Stimulated activated effector memory CD8-positive, alpha-beta T cell treated with anti-CD3 and anti-CD28 coated beads, Interleukin-12 subunit alpha, Interleukin-12 subunit beta, amount 100 ng/mL, for 72 hours (primary cell): Measurements from ENCODE around the gene ADGRF3.
A peak's percentile ranks its signal among the peaks of the same experiment; 100 is the strongest.
"Not testable (repeated sequence)": the region's sequence is repeated elsewhere in the genome, so short reads cannot be mapped to it uniquely, and the experiment has no call there.

Source experiments
- ATAC-seq: fragments of 150-1000 bp; cut with Tn5 transposase; 2 replicates; pipeline ENCODE4 v1.10.0; 2021
- DNase-seq, 2 donors: peaks; one replicate each; pipeline ENCODE4 v3.0.0; 2021 to 2022; ENCODE audit warnings: low spot score in 2 of 2
- H3K27ac Mint-ChIP-seq: one replicate; pipeline ENCODE4 v1.8.0; 2022; ENCODE audit warnings: mild to moderate bottlenecking, mixed read lengths
- H3K36me3 Mint-ChIP-seq: one replicate; pipeline ENCODE4 v1.8.0; 2022; ENCODE audit warnings: mild to moderate bottlenecking, mixed read lengths
- H3K4me1 Mint-ChIP-seq: one replicate; pipeline ENCODE4 v1.8.0; 2022; ENCODE audit warnings: mixed read lengths
- H3K4me3 Mint-ChIP-seq: one replicate; pipeline ENCODE4 v1.8.0; 2022; ENCODE audit warnings: mild to moderate bottlenecking, mixed read lengths
- H3K9me3 Mint-ChIP-seq: one replicate; pipeline ENCODE4 v1.8.0; 2022; ENCODE audit warnings: mixed read lengths

Gene ADGRF3

GRCh38 chr2:26314243-26314642, 32.3 kb downstream of the ADGRF3 start:
- H3K27ac Mint-ChIP-seq, result no peak overlapping the region
- H3K4me1 Mint-ChIP-seq, result peaks cover under 1% of the 10 kb centered on the region
- ATAC-seq (no peak), DNase-seq (no peak)
- H3K9me3 Mint-ChIP-seq, result no peaks in the 10 kb centered on the region
- H3K36me3 Mint-ChIP-seq, result no peaks in the 10 kb centered on the region
- H3K4me3 Mint-ChIP-seq, result no peak overlapping the region

DNA sequence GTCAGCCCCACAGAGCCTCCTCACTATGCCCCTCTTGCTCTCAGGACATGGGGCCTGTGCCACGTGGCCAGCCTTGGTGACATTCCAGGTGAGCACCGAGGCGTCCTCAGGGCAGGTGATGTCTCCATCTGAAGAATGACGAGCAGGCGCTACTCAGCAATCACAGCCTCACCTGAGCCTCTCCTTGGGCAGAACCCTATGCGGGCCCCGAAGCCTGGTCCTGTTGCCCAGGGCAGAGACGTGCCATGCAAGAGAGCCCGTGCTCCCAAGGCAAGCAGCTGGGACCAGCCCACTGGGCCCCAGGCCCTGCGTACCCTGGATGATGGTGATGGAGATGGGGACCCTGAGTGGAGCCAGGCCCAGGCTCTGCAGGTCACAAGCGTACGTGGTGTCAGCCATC, 33.1 kb downstream of the ADGRF3 start:
- no peak for DNase-seq
- no peaks in the 10 kb centered on the region for H3K36me3 Mint-ChIP-seq
- H3K27ac Mint-ChIP-seq, result no peak overlapping the region
- H3K9me3 Mint-ChIP-seq, result no peaks in the 10 kb centered on the region
- ATAC-seq, result no peak
- no peaks in the 10 kb centered on the region for H3K4me1 Mint-ChIP-seq
- no peak overlapping the region for H3K4me3 Mint-ChIP-seq

- H3K9me3 Mint-ChIP-seq, result no peaks in the 10 kb centered on the region
- no peaks in the 10 kb centered on the region for H3K36me3 Mint-ChIP-seq
- no peaks in the 10 kb centered on the region for H3K4me1 Mint-ChIP-seq
- no peak for DNase-seq
- no peak overlapping the region for H3K4me3 Mint-ChIP-seq
- peak overlapping the region; percentile 45 for H3K27ac Mint-ChIP-seq
- no peak for ATAC-seq
These were observed 34.1 kb downstream of the ADGRF3 start for GRCh38 chr2:26312471-26312870.

GRCh38 chr2:26309921-26310320, 36.7 kb downstream of the ADGRF3 start:
- Mint-ChIP-seq H3K4me1 (no peaks in the 10 kb centered on the region), H3K4me3 (no peak overlapping the region), H3K9me3 (no peaks in the 10 kb centered on the region), H3K36me3 (no peaks in the 10 kb centered on the region), H3K27ac (no peak overlapping the region)
- ATAC-seq (no peak), DNase-seq (no peak)

DNA sequence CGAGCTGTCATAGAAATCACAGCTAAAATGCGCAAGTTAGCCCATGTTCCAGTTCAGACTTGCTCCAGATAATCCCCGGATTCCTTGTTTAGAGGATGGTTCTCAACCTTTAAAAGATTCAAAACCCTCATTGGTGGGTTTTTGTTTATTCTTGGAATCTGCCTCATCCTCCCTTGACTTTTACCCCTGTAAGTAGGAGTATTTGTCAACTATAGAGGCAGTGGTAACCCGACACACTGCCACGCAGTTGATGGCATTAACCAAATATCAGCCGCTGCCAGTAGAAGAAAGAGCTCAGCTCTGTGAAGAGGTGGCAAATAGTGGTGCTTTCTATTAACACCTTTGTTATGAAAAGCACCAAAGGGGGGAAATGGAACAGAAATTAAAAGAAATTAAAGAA, 41.0 kb downstream of the ADGRF3 start:
- H3K27ac Mint-ChIP-seq, result no peak overlapping the region
- no peaks in the 10 kb centered on the region for H3K9me3 Mint-ChIP-seq

GRCh38 chr2:26305094-26305493, 41.5 kb downstream of the ADGRF3 start:
- H3K4me1 Mint-ChIP-seq, H3K9me3 Mint-ChIP-seq, ATAC-seq, DNase-seq, H3K4me3 Mint-ChIP-seq, H3K27ac Mint-ChIP-seq, H3K36me3 Mint-ChIP-seq: not testable (repeated sequence)

More for the DNA sequence above, 41.0 kb downstream of the ADGRF3 start:
- no peaks in the 10 kb centered on the region for H3K36me3 Mint-ChIP-seq
- H3K4me1 Mint-ChIP-seq, result no peaks in the 10 kb centered on the region
- ATAC-seq (no peak), DNase-seq (no peak)
- H3K4me3 Mint-ChIP-seq, result no peak overlapping the region

GRCh38 chr2:26302846-26303245, 43.7 kb downstream of the ADGRF3 start:
- no peaks in the 10 kb centered on the region for H3K4me1 Mint-ChIP-seq
- H3K36me3 Mint-ChIP-seq, result no peaks in the 10 kb centered on the region
- no peak overlapping the region for H3K27ac Mint-ChIP-seq
- H3K4me3 Mint-ChIP-seq, result no peak overlapping the region
- ATAC-seq, result no peak
- no peaks in the 10 kb centered on the region for H3K9me3 Mint-ChIP-seq
- DNase-seq, result no peak

DNA sequence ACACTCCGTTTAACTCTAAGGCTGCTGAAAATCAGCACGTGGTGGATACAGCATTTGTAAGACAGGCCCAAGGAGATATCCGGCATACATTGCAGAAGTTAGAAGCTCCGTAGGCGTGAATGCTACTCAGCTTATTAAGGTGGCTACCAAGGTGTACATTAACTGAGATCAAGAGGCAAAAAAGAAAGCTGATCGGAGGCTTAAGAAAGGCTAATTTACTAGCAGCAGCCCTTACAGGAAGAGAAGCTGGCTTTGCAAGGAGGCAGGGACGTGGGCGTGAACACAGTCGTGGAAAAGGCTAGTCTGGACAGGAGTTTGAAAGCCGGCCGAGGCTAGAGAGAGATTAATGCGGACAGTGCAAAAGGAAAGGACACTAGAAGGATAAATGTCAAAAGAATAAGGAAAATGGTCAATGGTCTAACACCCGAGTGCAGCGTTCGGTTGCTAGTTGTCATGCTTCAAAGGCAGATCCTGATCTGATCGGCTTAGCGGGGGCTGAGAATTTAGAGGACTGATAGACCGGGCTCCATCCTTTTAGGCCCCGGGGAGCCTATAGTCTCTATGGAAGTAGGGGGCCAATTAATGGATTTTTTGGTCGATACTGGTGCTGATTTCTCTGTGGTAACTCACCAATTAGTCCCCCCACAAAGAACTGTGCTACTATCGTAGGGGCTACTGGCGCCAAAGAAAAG, 46.2 kb downstream of the ADGRF3 start:
- Mint-ChIP-seq H3K36me3 (no peaks in the 10 kb centered on the region), H3K9me3 (no peaks in the 10 kb centered on the region), H3K4me1 (no peaks in the 10 kb centered on the region), H3K4me3 (no peak overlapping the region), H3K27ac (no peak overlapping the region)
- ATAC-seq, result no peak
- DNase-seq, result no peak

GRCh38 chr2:26299471-26300101, 47.0 kb downstream of the ADGRF3 start:
- DNase-seq, result no peak
- Mint-ChIP-seq H3K9me3 (no peaks in the 10 kb centered on the region), H3K27ac (no peak overlapping the region), H3K4me1 (no peaks in the 10 kb centered on the region), H3K4me3 (no peak overlapping the region), H3K36me3 (no peaks in the 10 kb centered on the region)
- no peak for ATAC-seq

DNA sequence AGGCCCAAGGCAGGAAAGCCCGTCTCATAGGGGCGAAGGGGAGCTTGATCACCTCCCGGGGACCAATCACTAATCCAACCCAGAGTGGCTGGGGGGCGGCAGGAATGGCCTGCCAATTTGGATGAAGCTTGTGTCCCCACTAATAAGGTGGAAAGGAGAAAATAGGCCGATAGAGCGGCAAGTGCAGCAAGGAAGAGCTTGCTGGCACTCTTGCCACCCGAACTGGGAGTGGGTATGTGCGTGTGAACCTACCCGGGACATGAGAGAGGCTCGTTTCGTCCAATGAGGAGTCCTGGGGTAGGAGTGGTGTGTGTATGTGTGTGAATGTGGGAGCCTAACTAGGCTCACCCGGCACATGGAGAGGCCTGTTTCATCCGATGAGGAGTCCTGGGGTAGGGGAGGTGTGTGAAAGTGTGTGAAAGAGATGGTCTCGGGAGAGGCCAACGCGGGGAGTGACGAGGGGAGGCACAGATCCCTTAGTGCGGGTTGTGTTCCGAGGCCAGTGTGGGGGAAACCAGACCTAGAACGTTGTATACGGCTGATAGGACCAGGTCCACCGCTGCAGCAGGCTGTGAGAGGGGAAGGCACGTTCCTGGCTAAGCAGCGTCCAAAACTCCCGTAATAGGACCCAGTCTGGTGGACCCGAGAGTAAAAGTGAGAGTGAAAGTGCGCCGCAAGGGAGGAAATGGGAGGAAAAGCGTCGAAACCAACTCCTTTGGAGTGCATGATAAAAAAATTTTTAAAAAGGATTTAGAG, 47.8 kb downstream of the ADGRF3 start:
- no peak overlapping the region for H3K4me3 Mint-ChIP-seq
- no peaks in the 10 kb centered on the region for H3K9me3 Mint-ChIP-seq
- no peaks in the 10 kb centered on the region for H3K36me3 Mint-ChIP-seq
- no peak for DNase-seq
- H3K4me1 Mint-ChIP-seq, result no peaks in the 10 kb centered on the region
- ATAC-seq, result peak; percentile 66
- no peak overlapping the region for H3K27ac Mint-ChIP-seq

GRCh38 chr2:26298286-26298637, 48.3 kb downstream of the ADGRF3 start:
- ATAC-seq (no peak), DNase-seq (no peak)
- Mint-ChIP-seq H3K27ac (no peak overlapping the region), H3K9me3 (no peaks in the 10 kb centered on the region), H3K36me3 (no peaks in the 10 kb centered on the region), H3K4me3 (no peak overlapping the region), H3K4me1 (no peaks in the 10 kb centered on the region)

GRCh38 chr2:26297061-26297460, 49.5 kb downstream of the ADGRF3 start:
- Mint-ChIP-seq H3K9me3 (no peaks in the 10 kb centered on the region), H3K27ac (no peak overlapping the region), H3K4me3 (no peak overlapping the region), H3K4me1 (no peaks in the 10 kb centered on the region), H3K36me3 (no peaks in the 10 kb centered on the region)
- no peak for ATAC-seq
- no peak for DNase-seq

DNA sequence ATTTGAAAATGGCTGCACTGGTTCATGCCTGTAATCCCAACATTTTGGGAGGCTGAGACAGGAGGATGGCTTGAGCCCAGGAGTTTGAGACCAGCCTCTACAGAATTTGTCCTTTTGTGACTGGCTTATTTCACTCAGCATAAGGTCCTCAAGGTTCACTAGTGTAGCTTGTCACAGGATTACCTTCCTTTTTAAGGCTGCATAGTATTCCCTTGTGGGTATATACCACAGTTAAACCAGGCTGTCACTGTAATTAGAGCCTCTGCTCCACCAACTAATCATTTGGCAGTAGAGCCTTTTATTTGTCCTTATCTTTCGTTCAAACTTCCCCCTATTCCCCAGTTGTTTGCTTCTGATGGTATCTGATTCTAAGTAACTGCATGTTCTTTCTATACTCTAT, 51.1 kb downstream of the ADGRF3 start:
- H3K27ac Mint-ChIP-seq, result no peak overlapping the region
- no peaks in the 10 kb centered on the region for H3K4me1 Mint-ChIP-seq
- DNase-seq, result no peak
- ATAC-seq, result no peak
- no peaks in the 10 kb centered on the region for H3K36me3 Mint-ChIP-seq
- H3K4me3 Mint-ChIP-seq, result no peak overlapping the region
- H3K9me3 Mint-ChIP-seq, result no peaks in the 10 kb centered on the region

DNA sequence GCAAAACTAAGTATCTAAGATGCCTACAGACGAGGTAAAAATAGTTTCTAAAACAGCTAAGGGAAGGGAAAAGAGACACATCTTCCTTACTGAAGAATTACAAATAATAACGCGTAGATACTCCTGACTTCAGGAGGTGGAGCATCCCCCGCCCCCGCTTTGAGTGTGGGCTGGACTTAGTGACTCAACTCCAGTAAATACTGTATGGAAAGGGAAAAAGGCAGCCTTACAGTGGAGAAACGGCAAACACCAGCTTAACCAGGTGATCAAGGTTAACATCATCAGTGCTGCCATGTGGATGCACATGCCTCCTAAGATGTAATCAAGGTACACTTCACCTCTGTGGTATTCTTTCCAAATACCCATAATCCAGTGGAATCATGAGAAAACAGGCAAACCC, 53.9 kb downstream of the ADGRF3 start:
- ATAC-seq, result no peak
- no peaks in the 10 kb centered on the region for H3K9me3 Mint-ChIP-seq
- no peak overlapping the region for H3K27ac Mint-ChIP-seq
- H3K4me3 Mint-ChIP-seq, result no peak overlapping the region
- H3K4me1 Mint-ChIP-seq, result no peaks in the 10 kb centered on the region
- peaks cover 2% of the 10 kb centered on the region for H3K36me3 Mint-ChIP-seq
- no peak for DNase-seq

DNA sequence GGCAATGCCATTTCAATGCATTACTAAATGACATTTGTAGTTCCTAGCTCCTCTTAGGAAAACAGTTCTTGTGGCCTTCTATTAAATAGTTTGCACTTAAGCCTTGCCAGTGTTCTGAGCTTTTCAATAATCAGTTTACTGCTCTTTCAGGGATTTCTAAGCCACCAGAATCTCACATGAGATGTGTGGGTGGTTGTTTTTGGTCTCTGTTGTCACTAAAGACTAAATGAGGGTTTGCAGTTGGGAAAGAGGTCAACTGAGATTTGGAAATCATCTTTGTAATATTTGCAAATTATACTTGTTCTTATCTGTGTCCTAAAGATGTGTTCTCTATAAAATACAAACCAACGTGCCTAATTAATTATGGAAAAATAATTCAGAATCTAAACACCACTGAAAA, 56.6 kb downstream of the ADGRF3 start:
- no peak for ATAC-seq
- no peak overlapping the region for H3K4me3 Mint-ChIP-seq
- no peak for DNase-seq
- H3K9me3 Mint-ChIP-seq, result no peaks in the 10 kb centered on the region
- no peaks in the 10 kb centered on the region for H3K4me1 Mint-ChIP-seq
- no peak overlapping the region for H3K27ac Mint-ChIP-seq
- peaks cover 28% of the 10 kb centered on the region for H3K36me3 Mint-ChIP-seq

GRCh38 chr2:26285931-26286330, 60.7 kb downstream of the ADGRF3 start:
- H3K4me1 Mint-ChIP-seq, result no peaks in the 10 kb centered on the region

More at GRCh38 chr2:26285931-26286330, 60.7 kb downstream of the ADGRF3 start:
- no peak for ATAC-seq
- no peak for DNase-seq
- H3K9me3 Mint-ChIP-seq, result no peaks in the 10 kb centered on the region
- no peak overlapping the region for H3K27ac Mint-ChIP-seq
- no peak overlapping the region for H3K4me3 Mint-ChIP-seq
- peaks cover 69% of the 10 kb centered on the region for H3K36me3 Mint-ChIP-seq
